ENCODE measurements around the gene C10orf143.

- TF ChIP-seq ELK1 (IDR thresholded peaks at IDR 0.05; ENCODE audit: low read depth, low read length) (no peak), CTCF (IDR thresholded peaks at IDR 0.05) (0 out of 3 replicates have a peak, but pooled peaks have one; percentile 8), EP300 (IDR thresholded peaks at IDR 0.05) (no peak), HEYL (CRISPR knock-in tag; IDR thresholded peaks at IDR 0.05) (no peak), HOXA7 (CRISPR knock-in tag; IDR thresholded peaks at IDR 0.05) (no peak), FOXS1 (CRISPR knock-in tag; IDR thresholded peaks at IDR 0.05) (no peak), POLR2A (IDR thresholded peaks at IDR 0.05; ENCODE audit: low read length) (no peak), KDM1A (IDR thresholded peaks at IDR 0.05; ENCODE audit: low read depth) (no peak), PHF8 (IDR thresholded peaks at IDR 0.05; ENCODE audit: borderline replicate concordance, low read depth) (no peak), NR3C1 (IDR thresholded peaks at IDR 0.05) (no peak), HMGXB4 (CRISPR knock-in tag; IDR thresholded peaks at IDR 0.05; ENCODE audit: borderline replicate concordance) (no peak)
Measured at GRCh38 chr10:130045091-130045652, 65.5 kb downstream of the C10orf143 start.
